IPS-18c (cell line): ENCODE data around the gene PSMC5.

Experiments used
- H3K4me3 ChIP-seq: 2 replicates; pipeline ENCODE4 v1.7.0; 2013; ENCODE audit warnings: low read depth, mild to moderate bottlenecking, low read length, moderate library complexity; ENCODE audit not compliant: insufficient read depth
- H3K9me3 ChIP-seq: one replicate; pipeline ENCODE4 v1.6.1; 2013; ENCODE audit warnings: mild to moderate bottlenecking, low read length, moderate library complexity; ENCODE audit not compliant: control insufficient read depth, insufficient read depth

Gene PSMC5

GRCh38 chr17:63817736-63818385 lies 9.4 kb upstream of the PSMC5 start:
- Histone ChIP-seq H3K4me3 (no peak overlapping the region), H3K9me3 (no peaks in the 10 kb centered on the region)

- Histone ChIP-seq H3K4me3 (no peak overlapping the region), H3K9me3 (no peaks in the 10 kb centered on the region)
Observed at GRCh38 chr17:63819131-63819530, 8.1 kb upstream of the PSMC5 start.

- H3K9me3 ChIP-seq: no peaks in the 10 kb centered on the region
- no peak overlapping the region for H3K4me3 ChIP-seq
Observed at GRCh38 chr17:63819585-63820537, 7.4 kb upstream of the PSMC5 start.

- no peak overlapping the region for H3K4me3 ChIP-seq
- H3K9me3 ChIP-seq: no peaks in the 10 kb centered on the region
Observed at GRCh38 chr17:63820963-63821561, 6.2 kb upstream of the PSMC5 start.

- H3K4me3 ChIP-seq: no peak overlapping the region
- no peaks in the 10 kb centered on the region for H3K9me3 ChIP-seq
Observed at GRCh38 chr17:63821804-63822203, 5.4 kb upstream of the PSMC5 start.

GRCh38 chr17:63822537-63822936 lies 4.7 kb upstream of the PSMC5 start:
- no peak overlapping the region for H3K4me3 ChIP-seq
- no peaks in the 10 kb centered on the region for H3K9me3 ChIP-seq

GRCh38 chr17:63823659-63824331 lies 3.4 kb upstream of the PSMC5 start:
- Histone ChIP-seq H3K4me3 (no peak overlapping the region), H3K9me3 (no peaks in the 10 kb centered on the region)

- H3K9me3 ChIP-seq: no peaks in the 10 kb centered on the region
- H3K4me3 ChIP-seq: no peak overlapping the region
Observed at GRCh38 chr17:63824362-63824761, 2.9 kb upstream of the PSMC5 start.

GRCh38 chr17:63826468-63827001 lies 696 bp upstream of the PSMC5 start:
- Histone ChIP-seq H3K4me3 (peak overlapping the region; percentile 96), H3K9me3 (no peaks in the 10 kb centered on the region)

GRCh38 chr17:63827801-63828221 lies 580 bp downstream of the PSMC5 start:
- H3K4me3 ChIP-seq: peak overlapping the region; percentile 96

GRCh38 chr17:63828936-63829335 lies 1.7 kb downstream of the PSMC5 start:
- Histone ChIP-seq H3K9me3 (no peaks in the 10 kb centered on the region), H3K4me3 (no peak overlapping the region; the same call in 1 of the 2 replicates)

More at GRCh38 chr17:63827801-63828221, 580 bp downstream of the PSMC5 start:
- H3K9me3 ChIP-seq: no peaks in the 10 kb centered on the region

GRCh38 chr17:63830278-63830677 lies 3.0 kb downstream of the PSMC5 start:
- no peak overlapping the region for H3K4me3 ChIP-seq
- H3K9me3 ChIP-seq: no peaks in the 10 kb centered on the region

GRCh38 chr17:63830904-63831491 lies 3.8 kb downstream of the PSMC5 start:
- Histone ChIP-seq H3K4me3 (no peak overlapping the region), H3K9me3 (no peaks in the 10 kb centered on the region)

- no peak overlapping the region for H3K4me3 ChIP-seq
- H3K9me3 ChIP-seq: no peaks in the 10 kb centered on the region
Observed at GRCh38 chr17:63831505-63831904, 4.3 kb downstream of the PSMC5 start.

- H3K4me3 ChIP-seq: no peak overlapping the region
- H3K9me3 ChIP-seq: no peaks in the 10 kb centered on the region
Observed at GRCh38 chr17:63832014-63832413, 4.8 kb downstream of the PSMC5 start.

- Histone ChIP-seq H3K9me3 (no peaks in the 10 kb centered on the region), H3K4me3 (no peak overlapping the region)
Observed at GRCh38 chr17:63832455-63832854, 5.2 kb downstream of the PSMC5 start.
